Measurements from ENCODE around the gene OR51F1.
"Not testable (repeated sequence)": the region's sequence is repeated elsewhere in the genome, so short reads cannot be mapped to it uniquely, and the experiment has no call there.

DNA sequence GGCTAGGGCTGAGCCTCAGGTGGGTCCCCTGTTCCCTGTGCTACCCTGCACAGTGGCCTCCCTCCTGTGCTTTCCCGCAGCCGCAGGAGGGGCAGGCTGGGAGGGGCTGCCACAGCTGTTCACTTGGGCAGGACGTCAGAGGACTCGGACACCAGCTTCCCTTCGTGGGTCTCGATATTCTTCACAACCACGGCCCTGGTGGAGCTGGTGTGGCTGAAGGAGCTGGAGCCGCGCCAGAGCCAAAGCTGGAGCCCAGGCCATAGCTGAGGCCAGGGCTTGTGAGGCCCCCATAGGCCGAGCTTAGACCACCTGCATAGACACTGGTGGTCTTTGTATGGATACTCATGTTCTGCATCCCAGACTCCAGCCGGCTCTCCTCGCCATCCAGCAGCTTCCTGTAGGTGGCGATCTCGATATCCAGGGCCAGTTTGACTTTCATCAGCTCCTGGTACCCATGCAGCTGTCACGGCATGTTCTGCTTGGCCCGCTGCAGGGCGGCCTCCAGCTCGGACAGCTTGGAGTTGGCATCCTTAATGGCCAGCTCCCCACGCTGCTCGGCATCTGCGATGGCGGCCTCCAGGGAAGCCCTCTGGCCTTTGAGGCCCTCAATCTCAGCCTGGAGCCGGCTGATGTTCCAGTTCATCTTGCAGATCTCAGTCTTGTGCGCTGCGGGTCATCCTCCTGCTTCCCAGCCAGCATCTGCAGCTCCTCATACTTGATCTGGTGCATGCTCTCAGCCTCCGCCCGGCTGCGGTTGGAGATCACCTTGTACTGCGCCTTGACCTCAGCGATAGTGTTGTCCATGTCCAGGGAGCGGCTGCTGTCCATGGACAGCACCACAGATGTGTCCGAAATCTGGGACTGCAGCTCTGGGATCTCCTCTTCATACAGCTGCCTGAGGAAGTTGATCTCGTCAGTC is 46.9 kb downstream of the OR51F1 start:
- TF ChIP-seq, protein P1, sequence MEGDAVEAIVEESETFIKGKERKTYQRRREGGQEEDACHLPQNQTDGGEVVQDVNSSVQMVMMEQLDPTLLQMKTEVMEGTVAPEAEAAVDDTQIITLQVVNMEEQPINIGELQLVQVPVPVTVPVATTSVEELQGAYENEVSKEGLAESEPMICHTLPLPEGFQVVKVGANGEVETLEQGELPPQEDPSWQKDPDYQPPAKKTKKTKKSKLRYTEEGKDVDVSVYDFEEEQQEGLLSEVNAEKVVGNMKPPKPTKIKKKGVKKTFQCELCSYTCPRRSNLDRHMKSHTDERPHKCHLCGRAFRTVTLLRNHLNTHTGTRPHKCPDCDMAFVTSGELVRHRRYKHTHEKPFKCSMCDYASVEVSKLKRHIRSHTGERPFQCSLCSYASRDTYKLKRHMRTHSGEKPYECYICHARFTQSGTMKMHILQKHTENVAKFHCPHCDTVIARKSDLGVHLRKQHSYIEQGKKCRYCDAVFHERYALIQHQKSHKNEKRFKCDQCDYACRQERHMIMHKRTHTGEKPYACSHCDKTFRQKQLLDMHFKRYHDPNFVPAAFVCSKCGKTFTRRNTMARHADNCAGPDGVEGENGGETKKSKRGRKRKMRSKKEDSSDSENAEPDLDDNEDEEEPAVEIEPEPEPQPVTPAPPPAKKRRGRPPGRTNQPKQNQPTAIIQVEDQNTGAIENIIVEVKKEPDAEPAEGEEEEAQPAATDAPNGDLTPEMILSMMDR (IDR thresholded peaks at IDR 0.05), result not testable (repeated sequence)
- not testable (repeated sequence) for TF ChIP-seq POLR2A (IDR thresholded peaks at IDR 0.05)

Data from breast epithelium (tissue), 3 donors.